Ovary (tissue), 9 donors: ENCODE data around the gene EHMT1. TPM values are rescaled to one million over a fixed set of nuclear protein-coding genes. Genes with fewer than 3 reads are reported as not detected.
A peak's percentile ranks its signal among the peaks of the same experiment; 100 is the strongest.

Experiments used
- DNase-seq, 5 donors: peaks; one replicate each; pipeline ENCODE4 v3.0.0-alpha.2; 2019 to 2020
- H3K27ac ChIP-seq, 2 donors: fragments of 200-600 bp; one replicate each; pipeline versions ENCODE4 v1.5.1 to v1.8.0; 2019 to 2022
- H3K27me3 ChIP-seq: fragments of 200-600 bp; one replicate; pipeline ENCODE4 v1.8.0; 2022
- H3K36me3 ChIP-seq: fragments of 200-600 bp; sonication (generic); one replicate; pipeline ENCODE4 v1.5.1; 2019
- H3K4me1 ChIP-seq: one replicate; pipeline ENCODE4 v1.8.1; 2013; ENCODE audit warnings: mild to moderate bottlenecking, moderate library complexity; ENCODE audit not compliant: insufficient read depth
- H3K4me3 ChIP-seq: fragments of 200-600 bp; sonication (generic); one replicate; pipeline ENCODE4 v1.5.1; 2017
- H3K9me3 ChIP-seq, 2 donors: fragments of 200-600 bp in 1 of 2; sonication (generic) in 1 of 2; one replicate each; pipeline versions ENCODE4 v1.5.1 to v1.8.1; 2013 to 2019; ENCODE audit warnings: mild to moderate bottlenecking in 1 of 2, moderate library complexity in 1 of 2
- CTCF ChIP-seq, 3 donors: fragments of 450-650 bp in 2 of 3; fragments of 200-600 bp in 1 of 3; IDR thresholded peaks; one replicate each; pipeline versions ENCODE4 v1.5.1 to v1.8.0; 2016 to 2022; ENCODE audit warnings: antibody characterized with exemption in 3 of 3, mild to moderate bottlenecking in 1 of 3
- EP300 ChIP-seq: sonication (generic); formaldehyde crosslinking; IDR thresholded peaks from one replicate; pipeline ENCODE4 v1.6.1; 2017; ENCODE audit warnings: antibody characterized with exemption
- POLR2A ChIP-seq: fragments of 450-650 bp; IDR thresholded peaks from one replicate; pipeline ENCODE4 v1.6.1; 2017; ENCODE audit warnings: antibody characterized with exemption, mild to moderate bottlenecking, moderate library complexity
- WGBS, 3 donors: extraction: QIAGEN DNeasy Blood & Tissue Kit in 1 of 3; methylation state at CpG; one replicate each; pipeline versions ENCODE4 v1.1.5 to v1.1.7; 2013 to 2017; 5-methylcytosine and 5-hydroxymethylcytosine counted together
- intact Hi-C, 4 donors: fragments of 100-400 bp; cut with DNase I; formaldehyde crosslinking; loops; one replicate each; pipeline versions ENCODE4 v1.11.0 to v1.15.1; 2022 to 2023
- polyA plus RNA-seq, 2 donors: library from polyadenylated mRNA; stranded (reverse); fragments of 200-250 nt in 1 of 2; fragments of 350-450 nt in 1 of 2; fragmentation: Illumina TruSeq in 1 of 2; extraction: RNeasy Lipid Tissue Mini Kit (QIAGEN cat#74804) in 1 of 2; gene quantifications; one replicate each; pipeline ENCODE4 v1.2.3, GENCODE V29; 2013 to 2014
- total RNA-seq, 7 donors: library from RNA; depleted of rRNA in 2 of 7; stranded (reverse); fragments of >200 nt in 2 of 7; fragmentation: NEBNext Ultra II Directional in 3 of 7; extraction: Animal tissue kit (Norgen Biotek cat#: 25700) in 3 of 7; gene quantifications; one replicate each; pipeline versions ENCODE4 v1.1.0 to v1.2.4, GENCODE V29; 2016 to 2023
- donor health status: DM: no; HTN: no; CAD: no; lungs with moderate emphysema.
- donor health status: DM: no; HTN: no; CAD: no.
- donor health status: Bipolar disorder and iron deficiency.
- donor health status: DM: yes; HTN: yes; CAD: no.
- donor health status: DM: no; HTN: no; CAD: no.
- donor health status: DM: yes; HTN: yes; CAD: no.

EHMT1 gene
- total and polyA plus RNA-seq, 9 donors = 40.8 to 98.5 (median 77.9) TPM

DNA sequence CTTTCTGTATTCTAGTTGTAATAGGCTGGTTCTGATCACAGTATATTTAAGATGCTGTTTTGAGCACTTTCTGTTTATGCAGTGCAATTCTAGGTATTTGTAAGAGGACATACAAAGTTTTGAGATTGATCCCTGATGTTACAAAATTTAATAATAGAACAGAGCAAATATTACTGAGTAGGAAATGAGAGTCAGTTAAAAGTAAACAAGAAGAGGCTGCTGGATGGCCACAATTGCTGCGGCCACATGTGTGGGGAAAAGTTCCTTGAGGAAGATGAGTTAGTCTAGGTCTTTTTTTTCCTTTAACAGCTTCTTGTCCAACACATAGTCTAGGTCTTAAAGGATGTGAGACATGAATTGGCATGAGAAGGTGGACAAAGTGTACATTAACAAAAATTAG is 11.3 kb downstream of the EHMT1 start:
- intact Hi-C loops = no loop called here
- H3K27ac ChIP-seq = peak overlapping the region in 1 of 2 donors; percentile 34
- no peak overlapping the region for H3K4me3 ChIP-seq
- no peaks in the 10 kb centered on the region for H3K27me3 ChIP-seq
- H3K36me3 ChIP-seq = no peaks in the 10 kb centered on the region
- TF ChIP-seq EP300 = no peak
- TF ChIP-seq CTCF (IDR thresholded peaks at IDR 0.05) = no peak
- TF ChIP-seq POLR2A = no peak
- DNase-seq = peak in 2 of 5 donors; percentile 2 to 23
- 14 to 50% (median 21%) methylated on average over 1 of the region's 1 CpG for WGBS, 3 donors
- no peaks in the 10 kb centered on the region for H3K9me3 ChIP-seq
- peaks cover 29% of the 10 kb centered on the region for H3K4me1 ChIP-seq

DNA sequence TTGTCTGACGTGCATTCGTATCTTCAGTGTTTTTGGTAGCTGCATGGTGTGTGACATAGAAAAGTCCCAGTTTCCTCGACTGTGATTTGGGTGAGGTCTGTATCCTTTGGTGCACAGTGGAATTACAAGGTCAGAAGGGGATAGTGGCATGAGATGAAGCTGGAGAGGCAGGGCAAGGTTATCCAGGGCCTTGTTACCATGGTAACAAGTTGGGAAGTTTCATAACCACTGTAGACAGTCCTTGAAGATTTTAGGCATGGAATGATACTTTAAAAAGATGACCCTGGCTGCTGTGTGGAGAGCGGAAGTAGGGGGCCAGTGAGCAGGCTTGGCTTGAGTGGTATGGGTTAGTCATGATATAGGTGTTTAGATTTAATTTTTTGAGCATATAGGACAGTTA is 11.9 kb downstream of the EHMT1 start:
- no peak for TF ChIP-seq CTCF (IDR thresholded peaks at IDR 0.05)
- TF ChIP-seq POLR2A = no peak
- no peak for TF ChIP-seq EP300
- H3K4me1 ChIP-seq = peaks cover 28% of the 10 kb centered on the region
- no peaks in the 10 kb centered on the region for H3K9me3 ChIP-seq
- H3K4me3 ChIP-seq = no peak overlapping the region
- intact Hi-C loops = no loop called here
- peak overlapping the region in 1 of 2 donors; percentile 34 for H3K27ac ChIP-seq
- H3K27me3 ChIP-seq = no peaks in the 10 kb centered on the region
- no peak for DNase-seq
- H3K36me3 ChIP-seq = no peaks in the 10 kb centered on the region
- WGBS, 3 donors = 11 to 46% (median 19%) methylated on average over 4 of the region's 4 CpGs

GRCh38 chr9:137631345-137632229 is 12.8 kb downstream of the EHMT1 start:
- 77 to 87% (median 79%) methylated on average over 16 of the region's 16 CpGs for WGBS, 3 donors
- H3K9me3 ChIP-seq = no peaks in the 10 kb centered on the region
- H3K36me3 ChIP-seq = no peaks in the 10 kb centered on the region
- DNase-seq = peak in 2 of 5 donors; percentile 2 to 10
- no peak for TF ChIP-seq POLR2A
- peaks cover 28% of the 10 kb centered on the region for H3K4me1 ChIP-seq
- no peak overlapping the region for H3K4me3 ChIP-seq
- H3K27me3 ChIP-seq = no peaks in the 10 kb centered on the region
- intact Hi-C loops = no loop called here
- peak overlapping the region in 1 of 2 donors; percentile 34 for H3K27ac ChIP-seq

- DNase-seq = peak in 1 of 5 donors; percentile 6
- no peak overlapping the region for H3K27ac ChIP-seq
These were observed 13.7 kb downstream of the EHMT1 start for GRCh38 chr9:137632230-137633161.

More at GRCh38 chr9:137632230-137633161, 13.7 kb downstream of the EHMT1 start:
- TF ChIP-seq CTCF (IDR thresholded peaks at IDR 0.05) (no peak), EP300 (no peak), POLR2A (no peak)
- H3K4me1 ChIP-seq = peaks cover 28% of the 10 kb centered on the region
- WGBS, 3 donors = 72 to 80% (median 80%) methylated on average over 23 of the region's 23 CpGs
- H3K4me3 ChIP-seq = no peak overlapping the region
- H3K27me3 ChIP-seq = no peaks in the 10 kb centered on the region
- no peaks in the 10 kb centered on the region for H3K36me3 ChIP-seq
- intact Hi-C loops = no loop called here
- H3K9me3 ChIP-seq = no peaks in the 10 kb centered on the region
